D341Med (cell line): Measurements from ENCODE around the gene XRN1.
"Not testable (repeated sequence)": the region's sequence is repeated elsewhere in the genome, so short reads cannot be mapped to it uniquely, and the experiment has no call there.

Experiments
- DNase-seq: peaks from one replicate; pipeline ENCODE4 v3.0.0; 2012; ENCODE audit warnings: low spot score

The XRN1 gene

GRCh38 chr3:142434503-142434902 is 13.3 kb downstream of the XRN1 start:
- DNase-seq: no peak

DNA sequence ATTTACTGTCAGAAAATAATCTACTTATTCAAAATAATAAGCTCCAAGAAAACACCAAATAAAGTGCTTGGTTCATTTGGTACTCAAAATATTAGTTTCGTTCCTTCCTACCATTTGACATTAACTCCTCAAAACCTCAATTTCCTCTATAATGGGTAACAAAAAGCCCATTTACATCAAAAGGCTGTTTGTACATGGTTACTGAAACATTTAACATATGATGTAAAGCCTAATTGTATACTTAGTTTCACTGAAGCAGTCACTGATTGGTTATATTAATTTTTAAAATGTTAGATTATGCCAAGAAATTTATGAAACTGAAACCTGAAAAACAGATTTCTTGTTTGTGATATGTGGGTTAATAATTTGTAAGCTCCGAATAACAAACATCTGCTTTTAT is 14.7 kb downstream of the XRN1 start:
- no peak for DNase-seq

DNA sequence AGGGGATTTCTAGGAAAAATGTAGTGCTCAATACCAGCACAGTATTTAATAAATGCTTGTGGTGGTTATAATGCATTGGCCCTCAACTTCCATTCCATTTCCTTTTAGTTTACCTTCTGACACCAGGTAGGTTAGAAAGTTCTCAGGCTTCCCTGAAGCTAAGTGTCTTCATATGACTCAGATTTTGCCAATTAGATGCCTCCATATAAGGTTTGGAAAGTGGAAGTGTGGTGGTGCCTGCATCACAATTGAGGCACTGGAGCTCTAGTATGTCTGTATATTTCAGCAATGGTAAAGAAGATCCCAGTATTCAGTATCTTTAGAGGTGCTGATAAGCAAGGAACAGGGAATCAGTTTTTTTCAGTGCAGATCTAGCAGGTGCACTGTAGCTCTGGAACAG is 18.3 kb downstream of the XRN1 start:
- no peak for DNase-seq

DNA sequence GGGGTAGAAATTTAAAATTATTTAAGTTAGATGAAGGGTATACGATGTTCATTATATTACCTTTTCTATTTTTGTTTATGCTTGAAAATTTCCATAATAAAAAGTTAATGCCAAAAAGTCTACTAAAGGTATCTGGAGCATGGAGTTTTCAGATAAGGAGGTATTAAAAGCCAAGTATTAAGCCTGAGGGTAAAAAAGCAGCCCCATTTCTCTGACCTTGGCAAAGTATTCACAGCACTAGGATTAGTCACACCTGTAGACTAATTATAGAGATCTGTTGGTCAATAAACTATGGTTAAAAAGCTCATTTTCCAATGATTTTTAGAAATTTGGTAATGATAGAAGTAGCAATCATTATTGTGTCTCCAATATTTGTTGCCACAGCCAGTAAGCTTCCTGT is 23.1 kb downstream of the XRN1 start:
- no peak for DNase-seq

- no peak for DNase-seq
Measured at GRCh38 chr3:142418926-142419592, 28.8 kb downstream of the XRN1 start.

GRCh38 chr3:142417302-142417701 is 30.5 kb downstream of the XRN1 start:
- DNase-seq: no peak

DNA sequence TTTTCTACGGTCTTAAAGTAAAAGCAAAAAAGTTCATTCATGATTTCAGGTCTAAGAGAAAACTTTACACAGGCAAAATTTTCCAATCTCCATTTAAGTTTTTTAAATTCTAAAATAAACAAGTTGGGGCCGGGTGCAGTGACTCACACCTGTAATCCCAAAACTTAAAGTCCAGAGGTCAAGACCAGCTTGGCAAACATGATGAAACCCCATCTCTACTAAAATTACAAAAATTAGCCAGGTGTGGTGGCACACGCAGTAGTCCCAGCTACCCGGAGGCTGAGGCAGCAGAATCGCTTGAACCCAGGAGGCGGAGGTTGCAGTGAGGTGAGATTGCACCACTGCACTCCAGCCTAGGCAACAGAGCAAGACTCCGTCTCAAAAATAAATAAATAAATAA is 47.3 kb downstream of the XRN1 start:
- not testable (repeated sequence) for DNase-seq

GRCh38 chr3:142394921-142395622 is 52.8 kb downstream of the XRN1 start:
- DNase-seq: no peak

- no peak for DNase-seq
Measured at GRCh38 chr3:142385078-142385477, 62.8 kb downstream of the XRN1 start.

DNA sequence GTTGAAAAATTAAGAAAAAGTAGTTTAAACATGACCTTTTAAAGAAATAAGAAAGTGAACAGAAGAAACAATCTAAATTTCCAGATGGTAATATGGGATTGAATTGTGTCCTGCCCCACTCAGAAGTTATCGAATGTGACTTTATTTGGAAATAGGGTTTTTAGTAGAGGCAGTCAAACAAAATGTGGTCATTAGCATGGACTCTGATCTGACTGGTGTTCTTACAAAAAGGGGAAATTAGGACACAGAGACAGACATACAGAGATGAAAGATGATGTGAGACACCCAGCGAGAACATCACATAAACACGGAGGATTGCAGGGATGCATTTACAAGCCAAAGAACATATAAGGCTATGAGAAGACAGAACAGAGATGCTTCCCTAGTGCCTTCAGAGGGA is 73.2 kb downstream of the XRN1 start:
- DNase-seq: no peak

DNA sequence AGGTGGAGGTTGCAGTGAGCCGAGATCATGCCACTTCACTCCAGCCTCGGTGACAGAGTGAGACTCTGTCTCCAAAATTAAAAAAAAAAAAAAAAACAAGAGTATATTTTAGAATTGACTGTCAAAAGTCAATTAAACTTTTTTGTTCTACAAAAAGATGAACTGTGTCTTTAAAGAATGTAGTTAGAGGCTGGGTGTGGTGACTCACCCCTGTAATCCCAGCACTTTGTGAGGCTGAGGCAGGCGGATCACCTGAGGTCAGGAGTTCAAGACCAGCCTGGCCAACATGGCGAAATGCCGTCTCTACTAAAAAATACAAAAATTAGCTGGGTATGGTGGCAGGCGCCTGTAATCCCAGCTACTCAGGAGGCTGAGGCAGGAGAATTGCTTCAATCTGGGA is 78.3 kb downstream of the XRN1 start:
- not testable (repeated sequence) for DNase-seq

DNA sequence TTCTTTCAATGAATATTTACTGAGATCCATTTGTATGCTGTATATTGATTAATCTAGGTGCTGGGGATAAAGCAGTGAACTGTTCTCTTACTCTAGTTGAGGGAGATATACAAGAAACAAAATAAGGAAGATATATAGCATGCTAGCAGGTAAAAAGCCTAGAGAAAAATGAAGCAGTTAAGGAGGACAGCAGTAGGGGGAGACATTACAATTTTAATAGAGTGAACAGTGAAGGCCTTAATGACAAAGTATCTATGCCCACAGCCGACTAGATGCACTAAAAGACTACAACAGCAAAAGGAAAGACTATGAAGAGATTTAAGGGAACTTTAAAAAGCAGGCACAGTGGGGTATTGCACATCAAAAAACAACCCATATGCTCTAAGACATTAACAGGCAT is 81.4 kb downstream of the XRN1 start:
- DNase-seq: peak; percentile 34

GRCh38 chr3:142363936-142364467 is 83.8 kb downstream of the XRN1 start:
- DNase-seq: no peak

DNA sequence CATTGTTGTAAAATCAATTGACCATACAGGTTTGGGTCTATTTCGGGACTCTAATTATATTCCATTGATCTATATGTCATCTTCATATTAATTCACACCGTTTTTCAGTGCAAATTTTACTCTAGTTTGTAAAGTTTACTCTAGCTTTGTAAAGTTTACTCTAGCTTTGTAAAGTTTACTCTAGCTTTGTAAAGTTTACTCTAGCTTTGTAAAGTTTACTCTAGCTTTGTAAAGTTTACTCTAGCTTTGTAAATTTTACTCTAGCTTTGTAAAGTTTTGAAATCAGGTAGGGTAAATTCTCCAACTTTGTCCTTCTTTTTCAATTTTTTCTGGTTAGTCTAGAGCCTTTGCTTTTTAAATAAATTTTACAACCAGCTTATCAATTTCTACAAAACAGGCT is 84.4 kb downstream of the XRN1 start:
- not testable (repeated sequence) for DNase-seq

DNA sequence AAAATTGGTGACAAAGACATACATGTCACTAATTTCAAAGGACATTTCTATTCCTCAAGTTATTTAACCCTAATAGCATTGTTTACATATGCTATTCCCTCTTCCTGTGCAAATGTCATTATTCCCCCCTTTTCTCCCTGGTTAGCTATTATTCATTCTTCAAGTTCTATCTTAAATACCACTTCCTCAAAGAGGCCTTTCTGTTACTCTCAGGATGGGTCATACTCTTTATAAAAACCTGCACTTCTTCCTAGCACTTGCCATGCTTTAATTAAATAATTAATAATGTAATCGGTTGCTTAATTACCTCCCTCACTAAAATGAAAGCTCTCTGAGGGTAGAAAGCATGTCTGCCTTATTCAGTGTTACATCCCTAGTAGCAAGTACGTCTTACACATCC is 88.5 kb downstream of the XRN1 start:
- no peak for DNase-seq

DNA sequence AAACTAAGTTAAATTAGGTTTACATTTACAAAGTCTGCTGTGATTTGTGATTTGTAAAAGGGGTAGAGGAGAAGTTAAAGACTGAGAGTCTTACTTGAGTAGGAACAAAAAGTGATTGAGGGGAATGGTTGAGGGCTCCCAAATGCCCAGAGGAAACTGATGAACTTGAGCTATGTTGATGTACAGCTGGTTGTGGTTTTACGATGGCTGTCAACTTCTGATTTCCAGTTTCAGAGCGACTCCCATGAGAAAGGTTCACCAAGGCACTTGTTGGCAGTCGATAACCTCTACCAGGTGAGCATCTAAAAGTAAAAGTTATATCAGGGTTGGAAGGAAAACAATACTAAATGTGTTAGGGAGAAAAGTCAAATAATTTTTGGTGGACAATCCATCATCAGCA is 91.0 kb downstream of the XRN1 start:
- no peak for DNase-seq

GRCh38 chr3:142355692-142356091 is 92.1 kb downstream of the XRN1 start:
- no peak for DNase-seq

- no peak for DNase-seq
Measured at GRCh38 chr3:142354076-142354475, 93.8 kb downstream of the XRN1 start.

DNA sequence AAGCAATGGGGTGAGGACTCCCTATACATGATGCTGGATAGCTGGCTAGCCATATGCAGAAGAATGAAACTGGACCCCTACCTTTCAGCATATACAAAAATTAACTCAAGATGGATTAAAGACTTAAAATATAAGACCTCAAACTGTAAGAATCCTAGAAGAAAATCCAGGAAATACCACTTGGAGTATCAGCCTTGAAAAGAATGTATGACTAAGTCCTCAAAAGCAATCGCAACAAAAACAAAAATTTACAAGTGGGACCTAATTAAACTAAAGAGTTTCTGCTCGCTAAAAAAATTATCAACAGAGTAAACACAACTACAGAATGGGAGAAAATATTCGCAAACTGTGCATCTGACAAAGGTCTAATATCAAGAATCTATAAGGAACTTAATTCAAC is 94.3 kb downstream of the XRN1 start:
- no peak for DNase-seq

GRCh38 chr3:142352698-142353097 is 95.1 kb downstream of the XRN1 start:
- DNase-seq: not testable (repeated sequence)

DNA sequence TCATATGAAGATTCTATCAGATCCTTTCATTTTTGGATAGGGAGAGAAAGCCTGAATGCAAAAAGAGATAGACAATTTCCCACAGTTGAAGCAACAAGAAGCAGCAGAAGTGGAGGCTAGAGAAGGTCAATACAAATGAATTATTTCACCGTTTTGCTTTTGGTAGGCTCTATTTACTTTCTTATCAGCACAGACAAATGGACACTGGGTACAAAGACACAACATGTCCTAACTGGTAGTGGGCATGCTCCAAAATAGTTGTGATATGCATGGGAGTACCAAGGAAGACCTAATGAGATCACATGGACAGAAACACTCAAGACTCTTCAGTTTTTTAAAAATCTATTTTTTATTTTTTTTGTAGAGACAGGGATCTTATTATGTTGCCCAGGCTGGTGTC is 99.4 kb downstream of the XRN1 start:
- no peak for DNase-seq

GRCh38 chr3:142337994-142338393 is 109.8 kb downstream of the XRN1 start:
- no peak for DNase-seq

GRCh38 chr3:142332390-142332789 is 115.4 kb downstream of the XRN1 start:
- DNase-seq: no peak
